GM12872 (cell line): ENCODE measurements around the gene GIMAP8.

Source experiments
- TF ChIP-seq, protein P1 (sequence below): IDR thresholded peaks from 3 replicates; pipeline ENCODE4 v1.5.1; 2011; ENCODE audit warnings: low read depth, mild to moderate bottlenecking, low read length, moderate library complexity; ENCODE audit not compliant: insufficient read depth

The GIMAP8 gene

GRCh38 chr7:150412518-150413488 is 37.6 kb upstream of the GIMAP8 start:
- TF ChIP-seq, protein P1, sequence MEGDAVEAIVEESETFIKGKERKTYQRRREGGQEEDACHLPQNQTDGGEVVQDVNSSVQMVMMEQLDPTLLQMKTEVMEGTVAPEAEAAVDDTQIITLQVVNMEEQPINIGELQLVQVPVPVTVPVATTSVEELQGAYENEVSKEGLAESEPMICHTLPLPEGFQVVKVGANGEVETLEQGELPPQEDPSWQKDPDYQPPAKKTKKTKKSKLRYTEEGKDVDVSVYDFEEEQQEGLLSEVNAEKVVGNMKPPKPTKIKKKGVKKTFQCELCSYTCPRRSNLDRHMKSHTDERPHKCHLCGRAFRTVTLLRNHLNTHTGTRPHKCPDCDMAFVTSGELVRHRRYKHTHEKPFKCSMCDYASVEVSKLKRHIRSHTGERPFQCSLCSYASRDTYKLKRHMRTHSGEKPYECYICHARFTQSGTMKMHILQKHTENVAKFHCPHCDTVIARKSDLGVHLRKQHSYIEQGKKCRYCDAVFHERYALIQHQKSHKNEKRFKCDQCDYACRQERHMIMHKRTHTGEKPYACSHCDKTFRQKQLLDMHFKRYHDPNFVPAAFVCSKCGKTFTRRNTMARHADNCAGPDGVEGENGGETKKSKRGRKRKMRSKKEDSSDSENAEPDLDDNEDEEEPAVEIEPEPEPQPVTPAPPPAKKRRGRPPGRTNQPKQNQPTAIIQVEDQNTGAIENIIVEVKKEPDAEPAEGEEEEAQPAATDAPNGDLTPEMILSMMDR = no peak

- TF ChIP-seq, protein P1 = no peak
Measured at GRCh38 chr7:150413640-150414081, 36.8 kb upstream of the GIMAP8 start.

- TF ChIP-seq, protein P1 = no peak
Measured at GRCh38 chr7:150415161-150416153, 35.0 kb upstream of the GIMAP8 start.

DNA sequence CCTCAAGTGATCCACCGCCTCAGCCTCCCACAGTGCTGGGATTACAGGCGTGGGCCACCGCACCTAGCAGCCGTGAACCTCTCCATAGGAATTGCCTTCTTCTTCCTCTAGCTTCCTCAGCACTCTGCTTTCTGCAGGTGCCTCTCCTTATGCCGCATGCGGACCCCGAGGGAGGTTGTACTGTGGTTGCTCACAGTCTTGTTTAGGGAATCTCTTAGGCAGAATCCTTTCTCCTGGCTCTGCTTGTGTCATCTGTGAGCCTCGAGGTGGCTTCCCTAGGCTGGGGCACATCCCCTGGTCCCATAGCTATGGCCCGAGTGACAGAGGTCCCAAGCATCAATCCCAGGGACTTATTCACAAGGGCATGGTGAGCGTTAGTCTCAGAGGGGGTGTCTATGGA is 33.2 kb upstream of the GIMAP8 start:
- TF ChIP-seq, protein P1 = no peak

GRCh38 chr7:150417863-150418262 is 32.6 kb upstream of the GIMAP8 start:
- TF ChIP-seq, protein P1 = peak; percentile 36; the same call in 2 of the 3 replicates

DNA sequence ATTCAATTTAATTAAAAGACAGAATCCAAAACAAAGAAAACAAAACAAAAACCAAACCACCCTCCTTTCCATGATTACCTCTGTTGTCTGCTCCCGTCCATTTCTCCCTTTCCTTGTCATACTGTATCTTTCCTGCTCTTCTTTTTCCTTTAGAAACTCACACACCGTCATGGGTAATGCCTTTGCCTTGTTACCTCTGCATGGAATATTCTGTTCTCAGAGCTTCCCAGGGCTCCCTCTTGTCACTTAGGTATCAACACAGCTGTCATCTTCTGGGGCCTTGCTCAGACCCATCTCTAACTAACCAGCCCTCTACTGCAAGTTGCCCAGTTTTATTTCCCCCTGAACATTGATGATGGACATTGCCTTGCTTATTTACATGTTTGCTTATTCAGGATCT is 30.2 kb upstream of the GIMAP8 start:
- TF ChIP-seq, protein P1 = no peak
